Loucy (cell line): ENCODE data around the gene MAP1S.
A peak's percentile ranks its signal among the peaks of the same experiment; 100 is the strongest.

Experiments
- H2AFZ ChIP-seq: fragments of 200-600 bp; sonication (generic); 2 replicates; pipeline ENCODE4 v1.6.0; 2016; ENCODE audit warnings: antibody characterized with exemption, mild to moderate bottlenecking, low read length, moderate library complexity
- H3F3A ChIP-seq: fragments of 200-600 bp; 2 replicates; pipeline ENCODE4 v1.6.0; 2016; ENCODE audit warnings: antibody characterized with exemption, low read depth, mild to moderate bottlenecking
- H3K27me3 ChIP-seq: fragments of 200-600 bp; sonication (generic); 2 replicates; pipeline ENCODE4 v1.6.1; 2014; ENCODE audit warnings: low read length, mild to moderate bottlenecking; ENCODE audit not compliant: insufficient read depth, poor library complexity, severe bottlenecking
- H3K36me3 ChIP-seq: fragments of 200-600 bp; sonication (generic); 2 replicates; pipeline ENCODE4 v1.6.1; 2016; ENCODE audit warnings: low read length; ENCODE audit not compliant: insufficient read depth
- H3K4me1 ChIP-seq: fragments of 200-600 bp; sonication (generic); 2 replicates; pipeline ENCODE4 v1.5.1; 2014; ENCODE audit warnings: low read length, mild to moderate bottlenecking; ENCODE audit not compliant: insufficient read depth, poor library complexity, severe bottlenecking
- H3K4me2 ChIP-seq: fragments of 200-600 bp; sonication (generic); 2 replicates; pipeline ENCODE4 v1.6.0; 2014; ENCODE audit warnings: antibody characterized with exemption, low read length, low read depth, mild to moderate bottlenecking; ENCODE audit not compliant: poor library complexity, severe bottlenecking
- H3K4me3 ChIP-seq: fragments of 200-600 bp; sonication (generic); 2 replicates; pipeline ENCODE4 v1.5.1; 2014; ENCODE audit warnings: low read length, mild to moderate bottlenecking, mixed read lengths; ENCODE audit not compliant: poor library complexity, severe bottlenecking
- H3K79me2 ChIP-seq: fragments of 200-600 bp; sonication (generic); 2 replicates; pipeline ENCODE4 v1.6.1; 2014; ENCODE audit warnings: low read length; ENCODE audit not compliant: insufficient read depth
- H3K9ac ChIP-seq: fragments of 200-600 bp; sonication (generic); 2 replicates; pipeline ENCODE4 v1.6.0; 2014; ENCODE audit warnings: mild to moderate bottlenecking, low read depth, low read length, moderate library complexity; ENCODE audit not compliant: poor library complexity, severe bottlenecking
- H3K9me2 ChIP-seq: fragments of 200-600 bp; sonication (generic); replicated peaks from 2 replicates; pipeline ENCODE4 v1.6.1; 2016; ENCODE audit warnings: low read depth, low read length, mixed read lengths
- H3K9me3 ChIP-seq: fragments of 200-600 bp; sonication (generic); 2 replicates; pipeline ENCODE4 v1.6.1; 2014; ENCODE audit warnings: mild to moderate bottlenecking, antibody characterized with exemption, low read length, low read depth; ENCODE audit not compliant: insufficient read depth
- H4K20me1 ChIP-seq: fragments of 200-600 bp; sonication (generic); 2 replicates; pipeline ENCODE4 v1.6.0; 2014; ENCODE audit warnings: antibody characterized with exemption, low read length, mild to moderate bottlenecking; ENCODE audit not compliant: insufficient read depth, poor library complexity, severe bottlenecking
- EZH2phosphoT487 ChIP-seq: fragments of 200-600 bp; IDR thresholded peaks from 2 replicates; pipeline ENCODE4 v1.6.1; 2018; ENCODE audit warnings: antibody characterized with exemption, mild to moderate bottlenecking, moderate library complexity, borderline replicate concordance
- TF ChIP-seq, protein P1 (sequence below): fragments of 200-600 bp; sonication (generic); conservative IDR thresholded peaks from 2 replicates; pipeline ENCODE4 v1.5.1; 2014; ENCODE audit warnings: mild to moderate bottlenecking, antibody characterized with exemption, low read length

MAP1S gene

DNA sequence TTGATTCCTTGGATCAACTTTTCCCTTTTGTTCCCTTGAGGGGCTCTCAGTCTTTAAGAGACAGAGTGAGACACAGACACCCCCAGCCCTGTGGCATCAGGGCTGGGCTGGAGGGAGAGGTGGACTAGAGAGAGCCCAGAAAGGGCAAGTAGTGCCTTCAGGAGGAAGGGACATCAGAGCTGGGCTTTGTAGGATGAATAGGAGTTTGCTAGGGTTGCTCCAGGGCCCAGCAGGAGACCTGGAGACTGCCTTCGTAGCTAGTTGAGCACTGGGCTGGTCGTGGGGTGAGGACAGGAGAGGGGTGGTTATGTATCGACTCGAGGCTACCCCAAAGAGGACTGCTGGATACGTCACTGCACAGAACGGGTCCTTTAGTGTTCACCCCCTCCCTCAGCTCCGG lies 5.4 kb downstream of the MAP1S start:
- TF ChIP-seq, protein P1, sequence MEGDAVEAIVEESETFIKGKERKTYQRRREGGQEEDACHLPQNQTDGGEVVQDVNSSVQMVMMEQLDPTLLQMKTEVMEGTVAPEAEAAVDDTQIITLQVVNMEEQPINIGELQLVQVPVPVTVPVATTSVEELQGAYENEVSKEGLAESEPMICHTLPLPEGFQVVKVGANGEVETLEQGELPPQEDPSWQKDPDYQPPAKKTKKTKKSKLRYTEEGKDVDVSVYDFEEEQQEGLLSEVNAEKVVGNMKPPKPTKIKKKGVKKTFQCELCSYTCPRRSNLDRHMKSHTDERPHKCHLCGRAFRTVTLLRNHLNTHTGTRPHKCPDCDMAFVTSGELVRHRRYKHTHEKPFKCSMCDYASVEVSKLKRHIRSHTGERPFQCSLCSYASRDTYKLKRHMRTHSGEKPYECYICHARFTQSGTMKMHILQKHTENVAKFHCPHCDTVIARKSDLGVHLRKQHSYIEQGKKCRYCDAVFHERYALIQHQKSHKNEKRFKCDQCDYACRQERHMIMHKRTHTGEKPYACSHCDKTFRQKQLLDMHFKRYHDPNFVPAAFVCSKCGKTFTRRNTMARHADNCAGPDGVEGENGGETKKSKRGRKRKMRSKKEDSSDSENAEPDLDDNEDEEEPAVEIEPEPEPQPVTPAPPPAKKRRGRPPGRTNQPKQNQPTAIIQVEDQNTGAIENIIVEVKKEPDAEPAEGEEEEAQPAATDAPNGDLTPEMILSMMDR = no peak
- TF ChIP-seq EZH2phosphoT487 = no peak
- Histone ChIP-seq H3K27me3 (no peaks in the 10 kb centered on the region), H4K20me1 (peaks cover 34% of the 10 kb centered on the region), H3K4me3 (no peak overlapping the region), H3K9me3 (no peaks in the 10 kb centered on the region), H3K9me2 (no peaks in the 10 kb centered on the region), H3K36me3 (peaks cover 49% of the 10 kb centered on the region; the same call in 1 of the 2 replicates), H3F3A (no peaks in the 10 kb centered on the region), H3K79me2 (peaks cover 68% of the 10 kb centered on the region), H3K4me1 (peaks cover 28% of the 10 kb centered on the region), H2AFZ (no peak overlapping the region), H3K4me2 (no peak overlapping the region), H3K9ac (no peak overlapping the region)

DNA sequence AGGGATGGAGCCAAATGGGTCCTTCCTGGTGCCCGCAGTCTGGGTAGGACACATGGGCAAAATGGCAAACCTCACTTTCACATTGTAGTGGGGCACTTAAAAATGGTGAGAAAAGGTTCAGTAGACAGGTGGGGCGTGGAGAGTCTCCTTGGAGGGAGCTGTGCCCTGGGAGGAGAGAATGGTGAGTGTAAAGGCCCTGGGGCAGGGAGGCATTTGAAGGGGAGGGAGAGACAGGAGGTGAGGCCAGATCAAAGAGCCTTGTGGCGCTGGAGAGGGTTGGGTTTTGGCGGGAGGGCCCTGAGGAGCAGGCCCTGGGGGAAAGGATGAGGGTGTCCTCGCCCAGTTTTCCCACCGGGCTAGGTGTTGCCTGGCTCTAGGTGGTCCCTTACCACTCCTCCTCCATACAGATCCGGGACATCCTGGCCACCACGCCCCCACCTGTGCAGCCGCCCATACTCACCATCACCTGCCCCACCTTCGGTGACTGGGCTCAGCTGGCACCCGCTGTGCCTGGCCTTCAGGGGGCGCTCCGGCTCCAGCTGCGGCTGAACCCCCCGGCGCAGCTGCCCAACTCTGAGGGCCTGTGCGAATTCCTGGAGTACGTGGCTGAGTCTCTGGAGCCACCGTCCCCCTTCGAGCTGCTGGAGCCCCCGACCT lies 6.3 kb downstream of the MAP1S start:
- Histone ChIP-seq H3K4me1 (peaks cover 32% of the 10 kb centered on the region), H2AFZ (no peak overlapping the region), H4K20me1 (peaks cover 26% of the 10 kb centered on the region), H3K4me2 (no peak overlapping the region), H3K4me3 (no peak overlapping the region), H3K9ac (no peak overlapping the region), H3K36me3 (peaks cover 49% of the 10 kb centered on the region; the same call in 1 of the 2 replicates), H3F3A (no peaks in the 10 kb centered on the region), H3K27me3 (no peaks in the 10 kb centered on the region), H3K9me2 (no peaks in the 10 kb centered on the region), H3K9me3 (no peaks in the 10 kb centered on the region), H3K79me2 (peaks cover 68% of the 10 kb centered on the region)
- TF ChIP-seq, protein P1 = peak; percentile 58
- no peak for TF ChIP-seq EZH2phosphoT487

DNA sequence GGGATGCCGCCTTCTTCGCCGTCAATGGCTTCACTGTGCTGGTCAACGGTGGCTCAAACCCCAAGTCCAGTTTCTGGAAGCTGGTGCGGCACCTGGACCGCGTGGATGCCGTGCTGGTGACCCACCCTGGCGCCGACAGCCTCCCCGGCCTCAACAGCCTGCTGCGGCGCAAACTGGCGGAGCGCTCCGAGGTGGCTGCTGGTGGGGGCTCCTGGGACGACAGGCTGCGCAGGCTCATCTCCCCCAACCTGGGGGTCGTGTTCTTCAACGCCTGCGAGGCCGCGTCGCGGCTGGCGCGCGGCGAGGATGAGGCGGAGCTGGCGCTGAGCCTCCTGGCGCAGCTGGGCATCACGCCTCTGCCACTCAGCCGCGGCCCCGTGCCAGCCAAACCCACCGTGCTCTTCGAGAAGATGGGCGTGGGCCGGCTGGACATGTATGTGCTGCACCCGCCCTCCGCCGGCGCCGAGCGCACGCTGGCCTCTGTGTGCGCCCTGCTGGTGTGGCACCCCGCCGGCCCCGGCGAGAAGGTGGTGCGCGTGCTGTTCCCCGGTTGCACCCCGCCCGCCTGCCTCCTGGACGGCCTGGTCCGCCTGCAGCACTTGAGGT lies 7.0 kb downstream of the MAP1S start:
- Histone ChIP-seq H3K4me2 (no peak overlapping the region), H2AFZ (no peak overlapping the region), H3K27me3 (no peaks in the 10 kb centered on the region), H3K4me1 (peaks cover 27% of the 10 kb centered on the region), H3K79me2 (peaks cover 68% of the 10 kb centered on the region), H4K20me1 (peaks cover 22% of the 10 kb centered on the region), H3F3A (no peaks in the 10 kb centered on the region), H3K4me3 (no peak overlapping the region), H3K9me3 (no peaks in the 10 kb centered on the region), H3K9ac (no peak overlapping the region), H3K9me2 (no peaks in the 10 kb centered on the region), H3K36me3 (peaks cover 55% of the 10 kb centered on the region; the same call in 1 of the 2 replicates)
- TF ChIP-seq, protein P1 = no peak
- no peak for TF ChIP-seq EZH2phosphoT487
